Type B pancreatic cell (in vitro differentiated cells): Measurements from ENCODE around the gene AANAT. TPM values are rescaled to one million over a fixed set of nuclear protein-coding genes. Genes with fewer than 3 reads are reported as not detected.
A peak's percentile ranks its signal among the peaks of the same experiment; 100 is the strongest.

Experiments used
- DNase-seq: peaks from one replicate; pipeline ENCODE4 v3.0.0; 2021; ENCODE audit warnings: mixed read lengths; ENCODE audit not compliant: unreplicated experiment; ENCODE audit errors: extremely low spot score
- H3K27ac Mint-ChIP-seq: 2 replicates; pipeline ENCODE4 v1.8.0; 2021; ENCODE audit warnings: mild to moderate bottlenecking, mixed read lengths
- H3K27me3 Mint-ChIP-seq: 2 replicates; pipeline ENCODE4 v1.8.0; 2021; ENCODE audit warnings: mixed read lengths
- H3K36me3 Mint-ChIP-seq: 2 replicates; pipeline ENCODE4 v1.8.0; 2021; ENCODE audit warnings: mixed read lengths
- H3K4me1 Mint-ChIP-seq: one replicate; pipeline ENCODE4 v1.8.0; 2021; ENCODE audit warnings: mixed read lengths; ENCODE audit not compliant: unreplicated experiment
- H3K4me3 Mint-ChIP-seq: 2 replicates; pipeline ENCODE4 v1.8.0; 2021; ENCODE audit warnings: mild to moderate bottlenecking, mixed read lengths
- H3K9me3 Mint-ChIP-seq: 2 replicates; pipeline ENCODE4 v1.8.0; 2021; ENCODE audit warnings: mixed read lengths
- total RNA-seq: library from RNA; stranded (reverse); gene quantifications from 2 replicates; pipeline ENCODE4 v1.2.1, GENCODE V29; 2021; ENCODE audit warnings: low replicate concordance
- TF ChIP-seq, protein P1 (sequence below): fragments of 200-600 bp; sonication (generic); conservative IDR thresholded peaks from 2 replicates; pipeline ENCODE4 v1.5.0; 2021; ENCODE audit warnings: antibody characterized with exemption, mild to moderate bottlenecking

Gene AANAT
- total RNA-seq, 1 donor from 2014 or later: not detected

DNA sequence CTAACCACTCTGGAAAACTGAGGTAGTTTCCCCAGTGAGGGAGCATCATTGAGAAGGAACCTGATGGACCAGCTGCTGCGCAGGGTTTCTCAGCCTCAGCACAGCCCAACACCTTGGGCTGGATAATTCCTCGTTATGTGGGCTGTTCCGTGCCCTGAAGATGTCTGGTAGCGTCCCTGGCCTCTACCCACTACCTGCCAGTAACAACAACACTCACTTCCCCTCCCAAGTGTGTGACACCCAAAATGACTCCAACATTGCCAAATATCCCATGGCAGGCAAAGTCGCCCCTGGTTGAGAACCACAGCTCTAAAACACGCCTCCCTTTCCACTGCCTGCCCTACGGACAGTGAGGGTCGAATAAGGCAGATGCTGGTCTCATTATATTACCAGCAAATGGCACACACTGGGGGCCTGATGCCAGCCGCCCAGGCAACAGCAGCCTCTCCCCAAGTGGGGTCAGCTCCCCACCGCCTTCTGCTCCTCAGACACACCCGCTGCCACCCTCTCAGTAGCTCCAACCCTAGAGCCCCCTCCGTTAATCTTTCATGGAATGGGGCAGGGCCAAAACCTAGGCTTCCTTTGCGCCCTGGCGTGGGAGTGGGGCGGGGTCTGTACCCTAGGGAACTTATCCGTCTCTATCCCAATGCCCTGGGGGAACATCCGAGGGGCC lies 32.8 kb downstream of the AANAT start:
- H3K4me1 Mint-ChIP-seq: peaks cover 35% of the 10 kb centered on the region
- peak overlapping the region; percentile 53 for H3K27ac Mint-ChIP-seq
- TF ChIP-seq, protein P1, sequence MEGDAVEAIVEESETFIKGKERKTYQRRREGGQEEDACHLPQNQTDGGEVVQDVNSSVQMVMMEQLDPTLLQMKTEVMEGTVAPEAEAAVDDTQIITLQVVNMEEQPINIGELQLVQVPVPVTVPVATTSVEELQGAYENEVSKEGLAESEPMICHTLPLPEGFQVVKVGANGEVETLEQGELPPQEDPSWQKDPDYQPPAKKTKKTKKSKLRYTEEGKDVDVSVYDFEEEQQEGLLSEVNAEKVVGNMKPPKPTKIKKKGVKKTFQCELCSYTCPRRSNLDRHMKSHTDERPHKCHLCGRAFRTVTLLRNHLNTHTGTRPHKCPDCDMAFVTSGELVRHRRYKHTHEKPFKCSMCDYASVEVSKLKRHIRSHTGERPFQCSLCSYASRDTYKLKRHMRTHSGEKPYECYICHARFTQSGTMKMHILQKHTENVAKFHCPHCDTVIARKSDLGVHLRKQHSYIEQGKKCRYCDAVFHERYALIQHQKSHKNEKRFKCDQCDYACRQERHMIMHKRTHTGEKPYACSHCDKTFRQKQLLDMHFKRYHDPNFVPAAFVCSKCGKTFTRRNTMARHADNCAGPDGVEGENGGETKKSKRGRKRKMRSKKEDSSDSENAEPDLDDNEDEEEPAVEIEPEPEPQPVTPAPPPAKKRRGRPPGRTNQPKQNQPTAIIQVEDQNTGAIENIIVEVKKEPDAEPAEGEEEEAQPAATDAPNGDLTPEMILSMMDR: no peak
- no peak for DNase-seq
- no peaks in the 10 kb centered on the region for H3K9me3 Mint-ChIP-seq
- H3K36me3 Mint-ChIP-seq: no peaks in the 10 kb centered on the region
- H3K27me3 Mint-ChIP-seq: peaks cover 14% of the 10 kb centered on the region
- peak overlapping the region; percentile 82 for H3K4me3 Mint-ChIP-seq

DNA sequence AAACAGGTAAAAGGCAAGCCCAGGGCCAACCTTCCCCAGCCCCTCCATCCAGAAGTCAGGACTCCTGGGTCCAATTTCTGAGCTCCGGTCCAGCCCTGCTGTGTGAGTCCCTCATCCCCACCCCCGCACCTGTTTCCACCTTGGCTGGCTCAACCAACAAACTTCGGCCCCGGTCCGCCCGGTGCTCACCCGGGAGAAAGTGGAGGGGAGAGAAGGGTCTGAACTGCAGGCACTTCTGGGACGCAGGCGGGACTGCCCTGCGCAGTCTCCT lies 33.3 kb downstream of the AANAT start:
- Mint-ChIP-seq H3K4me3 (peak overlapping the region; percentile 82), H3K27ac (no peak overlapping the region), H3K4me1 (peaks cover 35% of the 10 kb centered on the region), H3K9me3 (no peaks in the 10 kb centered on the region), H3K27me3 (peaks cover 14% of the 10 kb centered on the region), H3K36me3 (no peaks in the 10 kb centered on the region)
- no peak for DNase-seq
- TF ChIP-seq, protein P1: no peak

DNA sequence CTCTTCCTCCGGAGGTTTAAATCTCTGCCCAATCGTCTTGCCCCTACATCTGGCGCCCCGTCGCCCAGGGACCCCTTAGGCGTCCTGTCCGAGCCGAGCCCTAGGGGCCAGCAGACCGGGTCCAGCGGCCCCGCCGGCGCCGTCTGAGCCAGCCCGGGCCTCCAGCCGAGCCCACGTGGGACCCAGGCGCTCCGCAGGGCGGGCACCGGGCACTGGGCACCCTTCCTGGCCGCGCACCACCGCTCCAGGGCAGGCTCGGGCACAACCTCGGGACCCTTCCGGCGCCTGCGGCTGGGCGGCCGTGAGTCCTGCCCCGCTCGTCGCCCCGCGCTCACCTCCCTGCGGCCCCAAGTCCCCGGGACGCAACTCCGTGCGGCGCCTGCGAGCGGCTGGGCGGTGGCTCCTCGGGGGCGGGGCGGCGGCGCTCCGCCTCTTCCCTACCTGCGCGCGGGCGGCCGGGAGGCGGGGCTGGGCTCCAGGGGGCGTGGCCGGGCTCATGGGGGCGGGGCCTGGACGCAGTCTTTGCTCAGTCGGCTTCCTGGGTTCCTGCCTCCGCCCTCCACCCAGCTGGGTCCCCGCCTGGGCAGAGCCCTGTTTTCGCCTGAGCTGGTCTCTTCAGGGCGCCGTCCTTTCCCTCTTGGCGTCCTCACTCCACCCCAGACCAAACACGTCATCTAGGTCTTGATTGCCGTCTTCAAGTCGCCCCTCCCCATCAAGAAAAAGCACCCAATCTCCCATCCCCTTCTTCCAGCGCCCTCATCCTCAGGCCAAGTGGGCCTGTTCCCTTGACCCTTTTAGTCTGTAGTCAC lies 33.8 kb downstream of the AANAT start, which contains the start of gene RHBDF2:
TSS of gene RHBDF2 (minus strand) at position 406 of the 809 bp plus-strand sequence. CDS start 19,899 bp downstream, outside the sequence.
- Mint-ChIP-seq H3K4me1 (peaks cover 35% of the 10 kb centered on the region), H3K4me3 (peak within 1 kb of the TSS; percentile 87), H3K36me3 (no peaks in the 10 kb centered on the region), H3K27ac (peak within 1 kb of the TSS; percentile 73), H3K9me3 (no peaks in the 10 kb centered on the region), H3K27me3 (peaks cover 14% of the 10 kb centered on the region)
- peak; percentile 93 for DNase-seq
- TF ChIP-seq, protein P1: no peak

DNA sequence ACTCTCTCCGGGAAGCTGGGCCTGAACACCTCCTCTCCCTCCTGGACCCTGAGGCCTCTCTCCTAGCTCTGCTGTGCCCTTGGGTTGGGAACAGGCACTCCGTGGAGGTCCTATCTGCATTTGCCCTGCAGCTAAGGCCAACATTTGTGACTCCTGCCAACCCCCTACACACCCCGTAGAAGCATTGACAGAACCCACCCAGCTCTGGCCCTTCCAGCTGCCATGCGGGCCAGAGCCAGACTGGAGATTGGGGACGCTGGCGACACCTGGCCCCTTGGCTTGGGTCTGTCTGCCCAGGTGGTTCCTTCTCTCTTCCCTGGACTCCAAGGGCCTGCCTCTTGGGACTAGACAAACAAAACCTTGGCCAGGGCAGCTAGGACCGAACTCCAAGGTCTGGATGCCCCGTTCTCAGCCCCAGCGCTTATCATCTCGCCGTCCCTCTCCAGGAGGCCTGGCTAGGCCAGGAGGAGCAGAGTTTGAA lies 34.5 kb downstream of the AANAT start:
- Mint-ChIP-seq H3K9me3 (no peaks in the 10 kb centered on the region), H3K4me3 (peak overlapping the region; percentile 87), H3K27ac (peak overlapping the region; percentile 73), H3K4me1 (peaks cover 35% of the 10 kb centered on the region), H3K27me3 (peaks cover 14% of the 10 kb centered on the region), H3K36me3 (no peaks in the 10 kb centered on the region)
- no peak for DNase-seq
- TF ChIP-seq, protein P1: no peak

DNA sequence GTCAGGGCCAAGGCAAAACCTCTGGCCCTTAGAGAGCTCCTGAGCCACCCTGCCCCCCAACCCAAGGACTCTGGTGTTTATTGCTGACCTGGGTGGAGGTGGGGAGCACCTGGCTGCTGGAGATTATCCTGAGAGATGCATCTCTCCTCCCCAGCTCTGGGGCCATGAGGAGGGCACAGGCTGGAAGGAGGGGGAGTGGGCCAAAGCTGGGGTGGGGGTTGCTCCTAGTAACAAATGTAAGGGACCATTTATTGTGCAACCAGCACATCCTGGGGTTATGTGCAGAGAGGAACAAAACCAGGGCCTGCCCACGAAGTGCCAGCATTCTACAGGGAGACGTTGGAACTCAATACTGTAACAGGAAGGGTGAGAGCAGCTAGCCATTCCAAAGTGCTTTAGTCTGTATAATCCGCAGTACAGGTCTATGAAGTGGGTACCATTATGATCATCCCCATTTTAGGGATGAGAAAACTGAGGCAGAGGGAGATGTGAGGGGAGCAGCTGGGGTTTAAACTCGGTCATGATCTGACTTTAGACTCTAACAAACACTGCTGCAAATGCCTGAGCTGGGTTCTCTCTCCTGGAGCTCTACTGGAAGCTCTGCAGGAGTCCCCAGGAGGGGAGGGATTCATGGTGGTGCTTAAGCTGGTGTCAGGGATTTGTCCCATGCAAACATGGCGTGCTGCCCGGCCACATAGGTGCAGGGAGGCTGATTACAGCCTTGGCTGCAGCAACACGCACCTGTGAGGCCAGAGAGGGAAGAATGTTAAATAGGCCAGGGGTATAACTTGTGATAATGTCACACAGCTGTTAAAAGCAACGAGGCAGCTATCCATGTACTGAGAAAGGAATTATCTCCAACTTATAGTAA lies 35.2 kb downstream of the AANAT start:
- peak overlapping the region; percentile 45 for H3K4me3 Mint-ChIP-seq
- peaks cover 15% of the 10 kb centered on the region for H3K27me3 Mint-ChIP-seq
- DNase-seq: no peak
- no peaks in the 10 kb centered on the region for H3K36me3 Mint-ChIP-seq
- H3K9me3 Mint-ChIP-seq: no peaks in the 10 kb centered on the region
- peaks cover 35% of the 10 kb centered on the region for H3K4me1 Mint-ChIP-seq
- no peak overlapping the region for H3K27ac Mint-ChIP-seq
- TF ChIP-seq, protein P1: no peak
